ENCODE results near the gene PLK3. TPM values are rescaled to one million over a fixed set of nuclear protein-coding genes. Genes with fewer than 3 reads are reported as not detected.
A peak's percentile ranks its signal among the peaks of the same experiment; 100 is the strongest.

PLK3 gene
- total RNA-seq, 1 donor from 2014 or later, result 18.5 TPM

DNA sequence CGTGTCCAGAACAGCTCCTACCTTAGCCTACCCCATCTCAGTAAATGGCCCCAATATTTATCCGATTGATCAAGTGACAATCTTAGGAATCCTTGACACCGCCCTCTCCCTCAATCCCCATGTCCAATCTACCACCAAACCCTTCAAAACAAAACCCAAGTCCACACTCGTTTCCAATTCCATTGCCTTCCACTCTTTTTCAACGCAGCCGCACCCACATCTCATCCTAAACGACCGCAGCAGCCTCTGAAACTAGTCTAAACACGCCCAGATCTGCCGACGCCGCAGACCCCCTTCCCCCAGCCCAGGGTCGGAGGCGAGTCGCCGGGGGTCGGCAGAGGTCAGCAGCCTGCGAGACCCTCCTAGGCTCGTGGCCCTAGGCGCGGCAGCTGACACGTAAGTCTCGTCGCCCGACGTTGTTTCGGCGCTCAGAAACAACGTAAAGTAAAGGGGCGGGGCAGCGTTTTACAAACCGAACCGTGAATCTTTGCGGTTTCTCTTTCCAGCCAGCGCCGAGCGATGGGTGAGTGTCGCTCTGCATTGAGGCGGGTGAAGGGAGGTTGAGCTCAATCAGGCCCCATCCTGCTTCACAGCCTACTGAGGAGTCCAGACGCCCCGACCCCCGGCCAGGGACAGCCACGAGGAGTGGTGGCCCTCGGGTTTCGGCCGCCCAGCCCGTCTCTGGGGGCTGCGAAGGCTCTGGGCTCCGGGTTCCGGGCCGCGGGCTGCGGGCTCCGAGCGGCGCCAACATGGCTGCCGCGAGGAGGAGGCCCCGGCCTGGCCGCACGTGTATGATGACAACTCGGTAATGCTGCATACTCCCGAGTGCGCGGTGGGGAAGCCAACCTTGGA lies 24.9 kb upstream of the PLK3 start, which contains the start of gene RPS8:
Gene RPS8, plus strand, starts transcription at position 463 of the 852 bp plus-strand sequence. Its CDS starts 57 bp downstream, at position 520.
- Mint-ChIP-seq H3K36me3 (peaks cover 26% of the 10 kb centered on the region), H3K4me3 (peak within 1 kb of the TSS; percentile 97), H3K27me3 (no peaks in the 10 kb centered on the region), H3K4me1 (ENCODE audit: unreplicated experiment) (peaks cover 31% of the 10 kb centered on the region), H3K9me3 (no peaks in the 10 kb centered on the region), H3K27ac (peak within 1 kb of the TSS; percentile 99)
- DNase-seq (ENCODE audit: extremely low spot score, unreplicated experiment), result peak; percentile 89
- TF ChIP-seq, protein P1, sequence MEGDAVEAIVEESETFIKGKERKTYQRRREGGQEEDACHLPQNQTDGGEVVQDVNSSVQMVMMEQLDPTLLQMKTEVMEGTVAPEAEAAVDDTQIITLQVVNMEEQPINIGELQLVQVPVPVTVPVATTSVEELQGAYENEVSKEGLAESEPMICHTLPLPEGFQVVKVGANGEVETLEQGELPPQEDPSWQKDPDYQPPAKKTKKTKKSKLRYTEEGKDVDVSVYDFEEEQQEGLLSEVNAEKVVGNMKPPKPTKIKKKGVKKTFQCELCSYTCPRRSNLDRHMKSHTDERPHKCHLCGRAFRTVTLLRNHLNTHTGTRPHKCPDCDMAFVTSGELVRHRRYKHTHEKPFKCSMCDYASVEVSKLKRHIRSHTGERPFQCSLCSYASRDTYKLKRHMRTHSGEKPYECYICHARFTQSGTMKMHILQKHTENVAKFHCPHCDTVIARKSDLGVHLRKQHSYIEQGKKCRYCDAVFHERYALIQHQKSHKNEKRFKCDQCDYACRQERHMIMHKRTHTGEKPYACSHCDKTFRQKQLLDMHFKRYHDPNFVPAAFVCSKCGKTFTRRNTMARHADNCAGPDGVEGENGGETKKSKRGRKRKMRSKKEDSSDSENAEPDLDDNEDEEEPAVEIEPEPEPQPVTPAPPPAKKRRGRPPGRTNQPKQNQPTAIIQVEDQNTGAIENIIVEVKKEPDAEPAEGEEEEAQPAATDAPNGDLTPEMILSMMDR (conservative IDR thresholded peaks at IDR 0.05), result no peak

DNA sequence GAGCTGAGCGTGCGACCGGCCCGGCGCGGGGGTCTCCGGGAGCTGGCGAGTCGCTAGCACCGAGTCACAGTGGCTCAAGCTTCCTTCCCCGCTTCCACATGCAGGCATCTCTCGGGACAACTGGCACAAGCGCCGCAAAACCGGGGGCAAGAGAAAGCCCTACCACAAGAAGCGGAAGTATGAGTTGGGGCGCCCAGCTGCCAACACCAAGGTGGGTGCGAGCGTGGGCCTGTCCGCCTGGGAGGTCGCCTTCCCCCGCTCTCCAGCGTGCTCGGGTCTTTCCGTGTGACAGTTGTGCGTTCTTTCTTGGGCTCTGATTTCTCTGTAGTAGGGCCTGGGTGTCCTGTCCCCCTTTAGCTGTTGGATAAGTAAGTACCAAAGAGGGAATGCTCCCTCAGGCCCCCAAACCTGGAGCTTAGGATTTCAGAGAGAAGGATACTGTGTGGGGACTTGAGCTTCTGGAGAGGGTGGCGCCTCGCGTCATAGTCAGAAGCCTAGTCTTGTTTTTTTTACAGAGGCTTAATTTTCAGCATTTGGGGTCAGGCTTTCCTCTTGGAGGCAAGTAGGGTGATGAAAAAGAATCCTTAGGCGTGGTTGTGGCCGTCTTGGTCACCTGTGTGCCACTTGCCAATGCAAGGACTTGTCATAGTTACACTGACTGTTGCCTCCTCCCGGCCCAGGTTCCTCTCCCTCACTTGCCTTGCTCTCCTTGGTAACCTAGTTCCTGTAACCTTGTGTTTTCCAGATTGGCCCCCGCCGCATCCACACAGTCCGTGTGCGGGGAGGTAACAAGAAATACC lies 24.0 kb upstream of the PLK3 start:
- DNase-seq (ENCODE audit: extremely low spot score, unreplicated experiment), result no peak
- peaks cover 31% of the 10 kb centered on the region for H3K4me1 Mint-ChIP-seq (ENCODE audit: unreplicated experiment)
- H3K36me3 Mint-ChIP-seq, result peaks cover 31% of the 10 kb centered on the region
- peak overlapping the region; percentile 99 for H3K27ac Mint-ChIP-seq
- H3K27me3 Mint-ChIP-seq, result no peaks in the 10 kb centered on the region
- H3K4me3 Mint-ChIP-seq, result peak overlapping the region; percentile 97
- TF ChIP-seq, protein P1 (conservative IDR thresholded peaks at IDR 0.05), result no peak
- H3K9me3 Mint-ChIP-seq, result no peaks in the 10 kb centered on the region

DNA sequence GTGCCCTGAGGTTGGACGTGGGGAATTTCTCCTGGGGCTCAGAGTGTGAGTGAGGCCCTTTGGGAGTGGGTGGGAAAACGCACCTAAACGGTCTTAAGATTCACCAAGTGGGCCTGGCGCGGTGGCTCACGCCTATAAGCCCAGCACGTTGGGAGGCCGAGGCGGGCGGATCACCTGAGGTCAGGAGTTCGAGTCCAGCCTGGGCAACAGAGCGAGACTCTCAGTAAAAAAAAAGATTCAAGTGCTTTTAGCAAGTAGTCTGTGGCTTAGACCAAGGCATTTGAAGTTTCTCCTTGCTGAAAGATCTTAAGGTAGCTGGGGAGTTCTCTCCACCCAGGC lies 23.5 kb upstream of the PLK3 start:
- H3K27ac Mint-ChIP-seq, result peak overlapping the region; percentile 99
- H3K27me3 Mint-ChIP-seq, result no peaks in the 10 kb centered on the region
- H3K4me1 Mint-ChIP-seq (ENCODE audit: unreplicated experiment), result peaks cover 31% of the 10 kb centered on the region
- no peaks in the 10 kb centered on the region for H3K9me3 Mint-ChIP-seq
- TF ChIP-seq, protein P1 (conservative IDR thresholded peaks at IDR 0.05), result no peak
- H3K36me3 Mint-ChIP-seq, result peaks cover 34% of the 10 kb centered on the region
- peak overlapping the region; percentile 97 for H3K4me3 Mint-ChIP-seq
- DNase-seq (ENCODE audit: extremely low spot score, unreplicated experiment), result no peak

DNA sequence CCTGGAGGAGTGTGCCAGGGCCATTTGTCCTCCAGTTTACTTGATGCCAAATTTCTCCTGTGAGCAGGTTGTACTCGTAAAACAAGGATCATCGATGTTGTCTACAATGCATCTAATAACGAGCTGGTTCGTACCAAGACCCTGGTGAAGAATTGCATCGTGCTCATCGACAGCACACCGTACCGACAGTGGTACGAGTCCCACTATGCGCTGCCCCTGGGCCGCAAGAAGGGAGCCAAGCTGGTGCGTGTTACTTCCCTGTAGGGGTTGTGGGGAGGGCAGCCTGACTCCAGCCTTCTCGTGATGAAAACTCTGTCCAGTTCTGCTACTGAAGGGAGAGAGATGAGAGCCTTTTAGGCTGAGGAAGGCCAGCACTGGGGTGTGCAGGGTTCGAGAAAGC lies 22.6 kb upstream of the PLK3 start:
- peaks cover 34% of the 10 kb centered on the region for H3K36me3 Mint-ChIP-seq
- TF ChIP-seq, protein P1 (conservative IDR thresholded peaks at IDR 0.05), result no peak
- H3K27me3 Mint-ChIP-seq, result no peaks in the 10 kb centered on the region
- no peak for DNase-seq (ENCODE audit: extremely low spot score, unreplicated experiment)
- peak overlapping the region; percentile 82 for H3K27ac Mint-ChIP-seq
- no peaks in the 10 kb centered on the region for H3K9me3 Mint-ChIP-seq
- peaks cover 31% of the 10 kb centered on the region for H3K4me1 Mint-ChIP-seq (ENCODE audit: unreplicated experiment)
- H3K4me3 Mint-ChIP-seq, result peak overlapping the region; percentile 97

- peaks cover 34% of the 10 kb centered on the region for H3K36me3 Mint-ChIP-seq
- TF ChIP-seq, protein P1 (conservative IDR thresholded peaks at IDR 0.05), result no peak
- peak overlapping the region; percentile 82 for H3K27ac Mint-ChIP-seq
- H3K4me3 Mint-ChIP-seq, result peak overlapping the region; percentile 97
- DNase-seq (ENCODE audit: extremely low spot score, unreplicated experiment), result no peak
- no peaks in the 10 kb centered on the region for H3K9me3 Mint-ChIP-seq
- H3K4me1 Mint-ChIP-seq (ENCODE audit: unreplicated experiment), result peaks cover 32% of the 10 kb centered on the region
- no peaks in the 10 kb centered on the region for H3K27me3 Mint-ChIP-seq
Measured at GRCh38 chr1:44777969-44778635, 22.1 kb upstream of the PLK3 start.
